PC-9 (cell line): ENCODE results near the gene AGO4.

Source experiments
- CTCF ChIP-seq: fragments of 200-600 bp; sonication (generic); conservative IDR thresholded peaks from 2 replicates; pipeline ENCODE4 v1.6.1; 2017; ENCODE audit warnings: mixed run types, antibody characterized with exemption, mild to moderate bottlenecking, moderate library complexity
- EZH2 ChIP-seq: fragments of 200-600 bp; sonication (generic); IDR thresholded peaks from 2 replicates; pipeline ENCODE4 v1.8.0; 2017; ENCODE audit warnings: antibody characterized with exemption, low read depth

GRCh38 chr1:35870651-35871309, 63.0 kb downstream of the AGO4 start:
- TF ChIP-seq CTCF = no peak
- TF ChIP-seq EZH2 = no peak
